Measurements from ENCODE around the gene GALNT2. TPM values are rescaled to one million over a fixed set of nuclear protein-coding genes. Genes with fewer than 3 reads are reported as not detected.

GALNT2 gene
- total RNA-seq, 1 experiment from 2014 or later: 152 TPM

- DNase-seq (ENCODE audit: low read depth, low spot score) (no peak), ATAC-seq (no peak)
- CTCF ChIA-PET: no interaction called here
- Histone ChIP-seq H3K4me1 (ENCODE audit: control insufficient read depth, insufficient read depth, low read length) (no peaks in the 10 kb centered on the region), H3K36me3 (ENCODE audit: control insufficient read depth, insufficient read depth, low read length) (no peaks in the 10 kb centered on the region), H3K4me3 (ENCODE audit: low read depth in 2 of 2, low read length in 2 of 2) (no peak overlapping the region), H3K27me3 (ENCODE audit: control insufficient read depth, insufficient read depth, low read length) (no peaks in the 10 kb centered on the region), H3K9me3 (ENCODE audit: control insufficient read depth, insufficient read depth, low read depth, low read length) (no peaks in the 10 kb centered on the region), H3K27ac (ENCODE audit: low read length) (no peak overlapping the region)
- intact Hi-C loops (cut with micrococcal nuclease; ENCODE audit: unreplicated experiment) (no loop called here), in situ Hi-C loops (cut with HindIII; ENCODE audit: low pct_unique_long_range_greater_than_20kb, low sequenced_read_pairs) (no loop called here)
- POLR2A ChIA-PET: no interaction called here
- no TSS peak for BruUV-seq (replicated peaks)
- TF ChIP-seq SIN3A (IDR thresholded peaks at IDR 0.05; ENCODE audit: borderline replicate concordance, insufficient read depth, low read depth, low read length) (no peak), TCF7L2 (IDR thresholded peaks at IDR 0.05; ENCODE audit: low read depth, low read length) (no peak), POLR2AphosphoS5 (IDR thresholded peaks at IDR 0.05; ENCODE audit: low read depth, low read length) (no peak), CTCF (IDR thresholded peaks at IDR 0.05) (no peak), REST (IDR thresholded peaks at IDR 0.05; ENCODE audit: insufficient read depth in 1 of 2, low read depth in 2 of 2, low read length in 1 of 2) (no peak)
These were observed 241.8 kb downstream of the GALNT2 start for GRCh38 chr1:230308821-230309220.

- H3K27ac ChIP-seq (ENCODE audit: low read length): no peak overlapping the region
- H3K36me3 ChIP-seq (ENCODE audit: control insufficient read depth, insufficient read depth, low read length): no peaks in the 10 kb centered on the region
- CTCF ChIA-PET: interaction anchor here (0.6 to 0.7 kb wide), 2 partner anchors 110 to 321 kb away, joined by 3 read pairs; no protein-coding TSS in a partner anchor
- in situ Hi-C loops (cut with HindIII; ENCODE audit: low pct_unique_long_range_greater_than_20kb, low sequenced_read_pairs): no loop called here
- no peak for TF ChIP-seq POLR2AphosphoS5 (IDR thresholded peaks at IDR 0.05; ENCODE audit: low read depth, low read length)
- no peak for TF ChIP-seq CTCF (IDR thresholded peaks at IDR 0.05)
- no peak for TF ChIP-seq SIN3A (IDR thresholded peaks at IDR 0.05; ENCODE audit: borderline replicate concordance, insufficient read depth, low read depth, low read length)
- no peak for TF ChIP-seq TCF7L2 (IDR thresholded peaks at IDR 0.05; ENCODE audit: low read depth, low read length)
- TF ChIP-seq REST (IDR thresholded peaks at IDR 0.05; ENCODE audit: insufficient read depth in 1 of 2, low read depth in 2 of 2, low read length in 1 of 2): no peak
- POLR2A ChIA-PET: no interaction called here
- H3K4me3 ChIP-seq (ENCODE audit: low read depth in 2 of 2, low read length in 2 of 2): no peak overlapping the region
- H3K9me3 ChIP-seq (ENCODE audit: control insufficient read depth, insufficient read depth, low read depth, low read length): no peaks in the 10 kb centered on the region
- H3K4me1 ChIP-seq (ENCODE audit: control insufficient read depth, insufficient read depth, low read length): no peaks in the 10 kb centered on the region
- intact Hi-C loops (cut with micrococcal nuclease; ENCODE audit: unreplicated experiment): loop anchor here (10.0 kb wide), 1 partner anchor 645 kb away; no protein-coding TSS in a partner anchor
- BruUV-seq (replicated peaks): no TSS peak
- ATAC-seq: no peak
- DNase-seq (ENCODE audit: low read depth, low spot score): no peak
- peaks cover 2% of the 10 kb centered on the region for H3K27me3 ChIP-seq (ENCODE audit: control insufficient read depth, insufficient read depth, low read length)
These were observed 242.7 kb downstream of the GALNT2 start for GRCh38 chr1:230309646-230310177.
